Nephron progenitor cell (in vitro differentiated cells): ENCODE results near the gene ANXA7.
A peak's percentile ranks its signal among the peaks of the same experiment; 100 is the strongest.
"Not testable (repeated sequence)": the region's sequence is repeated elsewhere in the genome, so short reads cannot be mapped to it uniquely, and the experiment has no call there.

Experiments used
- DNase-seq: peaks from one replicate; pipeline ENCODE4 v3.0.0; 2021
- H3K27ac Mint-ChIP-seq: 2 replicates; pipeline ENCODE4 v1.8.0; 2021; ENCODE audit warnings: mild to moderate bottlenecking, moderate library complexity, mixed read lengths
- H3K27me3 Mint-ChIP-seq: 2 replicates; pipeline ENCODE4 v1.8.0; 2021; ENCODE audit warnings: mild to moderate bottlenecking, low read depth, mixed read lengths; ENCODE audit not compliant: poor library complexity
- H3K36me3 Mint-ChIP-seq: 2 replicates; pipeline ENCODE4 v1.8.0; 2021; ENCODE audit warnings: low read depth, mixed read lengths
- H3K4me1 Mint-ChIP-seq: 2 replicates; pipeline ENCODE4 v1.8.0; 2021; ENCODE audit warnings: mixed read lengths
- H3K4me3 Mint-ChIP-seq: 2 replicates; pipeline ENCODE4 v1.8.0; 2021; ENCODE audit warnings: mild to moderate bottlenecking, moderate library complexity, mixed read lengths
- H3K9me3 Mint-ChIP-seq: 2 replicates; pipeline ENCODE4 v1.8.0; 2021; ENCODE audit warnings: mild to moderate bottlenecking, moderate library complexity, mixed read lengths
- CTCF ChIP-seq: fragments of 200-600 bp; sonication (generic); IDR thresholded peaks from 2 replicates; pipeline ENCODE4 v1.5.0; 2021; ENCODE audit warnings: antibody characterized with exemption

Gene ANXA7

GRCh38 chr10:73406846-73407245, 7.0 kb downstream of the ANXA7 start:
- Mint-ChIP-seq H3K36me3 (peaks cover 8% of the 10 kb centered on the region), H3K27me3 (no peaks in the 10 kb centered on the region), H3K4me3 (no peak overlapping the region), H3K4me1 (peaks cover 9% of the 10 kb centered on the region), H3K27ac (peak overlapping the region; percentile 69), H3K9me3 (no peaks in the 10 kb centered on the region)
- TF ChIP-seq CTCF, result no peak
- no peak for DNase-seq

GRCh38 chr10:73405556-73405955, 8.3 kb downstream of the ANXA7 start:
- Mint-ChIP-seq H3K4me1 (peaks cover 9% of the 10 kb centered on the region), H3K27ac (no peak overlapping the region), H3K4me3 (no peak overlapping the region), H3K36me3 (peaks cover 12% of the 10 kb centered on the region), H3K27me3 (no peaks in the 10 kb centered on the region), H3K9me3 (no peaks in the 10 kb centered on the region)
- TF ChIP-seq CTCF, result no peak
- no peak for DNase-seq

DNA sequence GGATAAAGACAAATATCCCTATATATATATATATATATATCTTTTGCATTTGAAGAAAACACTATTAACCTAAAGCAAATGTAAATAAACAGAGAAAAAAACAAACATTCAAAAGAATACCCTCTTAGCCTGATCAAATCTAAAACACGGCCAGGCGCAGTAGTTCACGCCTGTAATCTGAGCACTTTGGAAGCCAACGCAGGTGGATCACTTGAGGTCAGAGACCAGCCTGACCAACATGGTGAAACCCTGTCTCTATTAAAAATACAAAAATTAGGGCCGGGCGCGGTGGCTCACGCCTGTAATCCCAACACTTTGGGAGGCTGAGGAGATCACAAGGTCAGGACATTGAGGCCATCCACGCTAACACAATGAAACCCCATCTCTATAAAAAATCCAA, 9.2 kb downstream of the ANXA7 start:
- H3K9me3 Mint-ChIP-seq, result no peaks in the 10 kb centered on the region
- peaks cover 9% of the 10 kb centered on the region for H3K4me1 Mint-ChIP-seq
- TF ChIP-seq CTCF, result no peak
- H3K27ac Mint-ChIP-seq, result no peak overlapping the region
- H3K4me3 Mint-ChIP-seq, result no peak overlapping the region
- peaks cover 12% of the 10 kb centered on the region for H3K36me3 Mint-ChIP-seq
- H3K27me3 Mint-ChIP-seq, result no peaks in the 10 kb centered on the region
- DNase-seq, result no peak

DNA sequence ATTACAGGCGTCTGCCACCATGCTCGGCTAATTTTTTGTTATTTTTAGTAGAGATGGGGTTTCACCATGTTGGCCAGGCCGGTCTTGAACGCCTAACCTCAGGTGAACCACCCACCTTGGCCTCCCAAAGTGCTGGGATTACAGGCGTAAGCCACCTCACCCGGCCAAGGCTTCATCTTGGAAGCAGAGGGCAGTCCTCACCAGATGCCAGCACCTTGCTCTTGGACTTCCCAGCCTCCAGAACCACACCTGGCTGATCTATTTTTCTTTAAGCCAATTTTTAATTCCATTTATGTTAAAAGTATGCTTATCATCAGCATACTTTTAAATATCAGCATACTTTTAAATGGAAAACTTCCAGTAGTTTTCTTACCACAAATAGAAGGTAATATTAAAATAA, 12.2 kb downstream of the ANXA7 start:
- TF ChIP-seq CTCF, result no peak
- Mint-ChIP-seq H3K27me3 (no peaks in the 10 kb centered on the region), H3K9me3 (no peaks in the 10 kb centered on the region), H3K4me1 (no peaks in the 10 kb centered on the region), H3K36me3 (peaks cover 14% of the 10 kb centered on the region), H3K4me3 (no peak overlapping the region), H3K27ac (no peak overlapping the region)
- DNase-seq, result no peak

DNA sequence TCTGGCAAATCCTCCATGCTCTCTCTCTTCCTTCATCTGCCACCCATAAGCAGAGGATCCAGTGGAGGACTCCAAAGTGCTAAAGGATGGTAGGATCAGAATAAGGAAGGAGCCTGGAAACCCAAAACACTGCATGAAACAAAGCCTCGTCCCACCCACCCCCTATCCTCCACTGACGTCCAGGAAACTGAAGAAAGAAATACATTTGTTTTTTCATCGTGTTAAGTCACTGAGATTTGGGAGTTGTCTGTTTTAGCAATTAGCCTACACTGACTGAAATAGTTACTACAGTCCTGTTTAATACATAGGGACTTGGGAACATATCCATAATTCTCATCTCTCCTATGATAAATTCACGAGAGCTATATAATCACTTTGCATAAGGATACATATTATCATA, 14.8 kb downstream of the ANXA7 start:
- H3K36me3 Mint-ChIP-seq, result peaks cover 36% of the 10 kb centered on the region
- no peak overlapping the region for H3K27ac Mint-ChIP-seq
- DNase-seq, result no peak
- H3K4me1 Mint-ChIP-seq, result no peaks in the 10 kb centered on the region
- no peaks in the 10 kb centered on the region for H3K27me3 Mint-ChIP-seq
- no peak for TF ChIP-seq CTCF
- H3K4me3 Mint-ChIP-seq, result no peak overlapping the region
- no peaks in the 10 kb centered on the region for H3K9me3 Mint-ChIP-seq

- no peaks in the 10 kb centered on the region for H3K4me1 Mint-ChIP-seq
- TF ChIP-seq CTCF, result no peak
- no peak overlapping the region for H3K27ac Mint-ChIP-seq
- H3K4me3 Mint-ChIP-seq, result no peak overlapping the region
- DNase-seq, result no peak
- no peaks in the 10 kb centered on the region for H3K27me3 Mint-ChIP-seq
- H3K9me3 Mint-ChIP-seq, result peaks cover 5% of the 10 kb centered on the region
- H3K36me3 Mint-ChIP-seq, result peaks cover 45% of the 10 kb centered on the region
Measured at GRCh38 chr10:73398024-73398423, 15.8 kb downstream of the ANXA7 start.

- not testable (repeated sequence) for H3K27me3 Mint-ChIP-seq, DNase-seq, H3K4me1 Mint-ChIP-seq, H3K4me3 Mint-ChIP-seq, H3K27ac Mint-ChIP-seq, H3K9me3 Mint-ChIP-seq
- H3K36me3 Mint-ChIP-seq, result peaks cover 65% of the 10 kb centered on the region
Measured at GRCh38 chr10:73394325-73394724, 19.5 kb downstream of the ANXA7 start.
